Putamen (tissue), 1 donor: ENCODE results near the gene DEGS2.
"Not testable (repeated sequence)": the region's sequence is repeated elsewhere in the genome, so short reads cannot be mapped to it uniquely, and the experiment has no call there.

Experiments
- DNase-seq: peaks from one replicate; pipeline ENCODE4 v3.0.0-alpha.2; 2016; ENCODE audit warnings: low spot score

The DEGS2 gene

GRCh38 chr14:100178691-100179090, 19.2 kb upstream of the DEGS2 start:
- DNase-seq = no peak

- no peak for DNase-seq
Observed at GRCh38 chr14:100176811-100177327, 17.4 kb upstream of the DEGS2 start.

- no peak for DNase-seq
Observed at GRCh38 chr14:100173353-100173752, 13.9 kb upstream of the DEGS2 start.

GRCh38 chr14:100172811-100173210, 13.4 kb upstream of the DEGS2 start:
- DNase-seq = no peak

DNA sequence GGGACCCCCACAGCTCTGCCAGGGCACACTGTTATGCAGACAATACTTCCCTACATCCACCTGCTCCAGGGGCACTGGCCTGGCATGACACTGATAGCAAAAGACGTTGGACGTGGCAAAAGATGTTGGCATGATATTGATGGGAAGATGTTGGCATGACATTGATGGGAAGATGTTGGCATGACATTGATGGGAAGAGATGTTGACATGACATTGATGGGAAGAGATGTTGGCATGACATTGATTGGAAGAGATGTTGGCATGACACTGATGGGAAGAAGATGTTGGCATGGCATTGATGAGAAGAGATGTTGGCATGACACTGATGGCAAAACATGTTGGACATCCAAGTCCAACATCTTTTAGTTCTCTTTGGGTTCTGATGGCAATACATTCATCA, 11.4 kb upstream of the DEGS2 start:
- no peak for DNase-seq

- no peak for DNase-seq
Observed at GRCh38 chr14:100168506-100168905, 9.1 kb upstream of the DEGS2 start.

DNA sequence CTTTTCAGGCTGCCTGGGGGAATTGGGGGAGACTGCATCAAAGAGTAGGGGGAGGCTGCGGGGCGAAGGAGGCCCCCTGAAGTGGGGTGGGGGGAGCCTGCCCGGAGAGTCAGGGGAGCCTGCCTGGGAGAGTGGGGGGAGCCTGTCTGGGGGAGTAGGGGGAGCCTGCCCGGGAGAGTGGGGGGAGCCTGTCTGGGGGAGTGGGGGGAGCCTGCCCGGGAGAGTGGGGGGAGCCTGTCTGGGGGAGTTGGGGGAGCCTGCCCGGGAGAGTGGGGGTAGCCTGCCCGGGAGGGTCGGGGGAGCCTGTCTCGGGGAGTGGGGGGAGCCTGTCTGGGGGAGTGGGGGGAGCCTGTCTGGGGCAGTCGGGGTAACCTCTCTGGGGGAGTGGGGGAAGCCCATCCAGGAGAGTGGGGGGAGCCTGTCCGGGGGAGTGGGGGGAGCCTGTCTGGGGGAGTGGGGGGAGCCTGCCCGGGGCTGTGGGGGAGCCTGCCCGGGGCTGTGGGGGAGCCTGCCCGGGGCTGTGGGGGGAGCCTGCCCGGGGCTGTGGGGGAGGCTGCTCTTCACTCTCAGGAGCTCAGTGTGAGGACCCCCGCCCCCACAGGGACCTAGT, 6.5 kb upstream of the DEGS2 start:
- DNase-seq = no peak

- DNase-seq = no peak
Observed at GRCh38 chr14:100165376-100165775, 5.9 kb upstream of the DEGS2 start.

DNA sequence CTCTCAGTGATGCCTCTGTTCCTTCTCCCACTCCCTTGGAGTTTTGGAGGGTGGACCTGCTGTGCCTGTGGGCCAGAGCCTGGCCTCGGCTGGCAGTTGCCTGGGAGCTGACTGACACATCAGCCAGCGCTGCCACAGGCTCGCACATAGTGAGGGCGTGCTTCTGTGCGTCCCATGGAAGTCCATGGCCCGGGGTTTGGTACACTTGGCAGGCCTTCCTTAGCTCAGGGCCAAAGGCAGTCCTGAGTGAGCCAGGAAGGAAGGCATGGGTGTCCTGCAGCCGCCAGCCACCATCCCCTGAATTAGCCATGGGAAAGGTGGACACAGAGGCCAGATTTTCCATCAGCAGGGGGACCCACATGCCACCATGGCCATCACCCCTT, 1.1 kb upstream of the DEGS2 start:
- no peak for DNase-seq

DNA sequence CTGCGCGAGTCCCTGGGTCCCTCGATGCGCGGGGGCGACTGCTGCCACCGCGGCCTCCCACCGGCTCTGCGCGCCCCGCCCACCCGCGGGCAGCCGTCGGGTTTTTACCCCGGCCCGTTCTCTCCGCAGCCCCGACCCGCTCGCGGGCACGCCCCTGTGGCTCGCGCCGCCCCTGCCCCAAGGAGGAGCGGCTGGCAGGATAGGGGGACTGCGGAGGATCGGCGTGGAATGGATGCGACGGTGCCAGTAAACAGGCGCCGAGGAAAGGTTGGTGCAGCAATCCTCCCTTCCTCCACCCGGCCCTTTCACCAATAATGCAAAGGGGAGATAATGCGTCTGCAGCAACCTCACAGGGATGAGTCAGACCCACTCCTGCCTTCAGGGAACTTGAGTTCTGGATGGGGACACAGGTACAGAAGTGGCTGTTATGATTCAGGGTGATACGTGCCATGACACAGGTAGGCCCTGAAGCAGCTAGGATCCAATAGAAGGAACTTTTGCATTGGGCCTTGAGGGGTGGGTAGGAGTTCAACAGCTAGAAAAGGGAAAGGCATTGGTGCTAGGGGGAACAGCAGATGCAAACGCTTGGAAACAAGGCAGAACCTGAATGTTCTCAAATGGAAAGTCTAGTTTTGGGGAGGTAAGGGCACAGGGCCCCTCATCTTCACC, 554 bp upstream of the DEGS2 start:
- no peak for DNase-seq

GRCh38 chr14:100158566-100159093, 815 bp downstream of the DEGS2 start:
- no peak for DNase-seq

GRCh38 chr14:100157548-100158232, 1.8 kb downstream of the DEGS2 start:
- not testable (repeated sequence) for DNase-seq

- no peak for DNase-seq
Observed at GRCh38 chr14:100156776-100157175, 2.7 kb downstream of the DEGS2 start.

DNA sequence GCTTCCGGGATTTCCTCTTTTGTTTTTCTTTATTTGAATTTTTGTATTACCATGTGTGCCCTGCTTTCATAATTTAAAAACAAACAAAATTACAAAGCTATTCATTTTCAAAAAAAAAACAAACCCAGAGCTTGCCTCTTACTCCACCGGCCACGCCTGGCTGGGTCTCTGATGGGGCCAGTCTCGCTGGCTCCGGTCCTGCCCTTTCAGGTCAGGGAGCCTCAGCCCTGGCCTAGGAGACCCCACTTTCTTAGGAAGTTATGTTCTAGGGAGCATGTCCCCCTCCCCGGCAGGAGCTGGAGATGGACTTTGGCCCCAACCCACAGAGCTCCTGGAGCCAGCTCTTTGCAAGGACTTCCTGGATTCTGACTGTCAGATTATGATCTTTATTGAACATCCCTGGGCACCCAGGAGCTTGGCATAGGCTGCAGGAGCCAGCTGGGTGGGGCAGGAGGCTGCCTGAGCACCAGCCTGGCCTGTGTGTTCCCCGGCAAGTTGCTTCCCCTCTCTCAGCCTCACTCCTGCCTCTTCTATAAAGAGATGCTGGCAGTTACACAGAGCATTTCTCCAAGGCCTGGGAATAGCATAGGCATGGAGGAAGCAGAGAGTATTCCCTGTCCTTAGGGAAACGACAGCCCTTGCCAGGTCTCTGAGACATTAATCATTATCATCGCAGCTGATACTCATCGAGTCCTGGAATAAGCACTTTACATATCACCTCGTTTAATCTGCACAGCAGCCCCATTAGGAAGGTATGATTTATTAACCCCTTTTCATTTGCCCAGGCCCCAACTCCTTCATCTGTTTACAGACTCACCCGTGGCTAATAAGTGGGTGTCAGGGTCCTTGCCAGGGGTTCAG, 3.5 kb downstream of the DEGS2 start:
- DNase-seq = no peak

DNA sequence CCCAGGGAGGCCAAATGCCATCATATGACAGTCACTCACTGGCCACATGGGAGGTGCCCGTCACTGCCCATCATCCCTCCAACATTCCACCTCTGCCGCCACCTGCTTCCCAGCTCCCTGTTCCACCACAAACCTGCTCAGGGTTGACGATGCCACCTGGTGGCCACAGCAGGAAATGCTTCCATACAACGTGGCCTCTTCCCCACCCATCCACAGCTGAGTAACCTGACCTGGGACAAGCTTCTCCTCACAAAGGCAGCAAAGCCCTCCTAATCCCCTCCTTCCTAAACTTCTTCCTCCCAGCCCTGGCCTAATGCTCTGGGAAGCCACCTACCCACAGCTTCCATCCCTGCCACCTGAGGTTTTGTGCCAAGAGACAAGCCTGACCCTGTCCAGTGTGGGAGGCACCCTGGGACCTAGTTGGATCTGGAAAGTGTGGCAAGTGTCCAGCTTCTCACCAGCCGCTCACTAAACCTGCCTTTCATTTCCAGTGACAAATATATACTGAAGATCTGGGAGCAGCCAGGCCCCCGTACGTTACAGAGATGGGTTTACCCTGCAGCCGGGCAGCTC, 4.3 kb downstream of the DEGS2 start:
- no peak for DNase-seq

DNA sequence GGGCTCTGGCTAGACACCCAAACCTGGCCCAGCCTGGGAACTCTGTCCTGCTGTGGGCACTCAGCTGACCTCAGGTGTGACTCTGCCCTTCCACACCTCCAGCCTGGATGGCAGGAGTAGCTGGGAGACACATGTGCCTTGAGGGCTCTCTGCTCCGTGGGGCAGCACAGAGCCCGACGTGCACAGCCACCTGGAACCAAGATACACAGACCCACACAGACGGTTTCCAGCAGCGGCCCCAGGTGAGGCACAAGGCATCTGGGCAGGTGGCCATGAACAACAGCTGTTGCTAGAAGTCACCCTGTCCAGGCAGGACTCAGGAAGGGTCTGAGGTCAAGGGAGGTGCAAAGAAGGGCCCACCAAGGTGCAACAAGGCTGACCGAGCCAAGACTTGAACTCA, 5.9 kb downstream of the DEGS2 start:
- DNase-seq = no peak

GRCh38 chr14:100152091-100152490, 7.4 kb downstream of the DEGS2 start:
- no peak for DNase-seq

GRCh38 chr14:100150932-100151587, 8.4 kb downstream of the DEGS2 start:
- DNase-seq = no peak

DNA sequence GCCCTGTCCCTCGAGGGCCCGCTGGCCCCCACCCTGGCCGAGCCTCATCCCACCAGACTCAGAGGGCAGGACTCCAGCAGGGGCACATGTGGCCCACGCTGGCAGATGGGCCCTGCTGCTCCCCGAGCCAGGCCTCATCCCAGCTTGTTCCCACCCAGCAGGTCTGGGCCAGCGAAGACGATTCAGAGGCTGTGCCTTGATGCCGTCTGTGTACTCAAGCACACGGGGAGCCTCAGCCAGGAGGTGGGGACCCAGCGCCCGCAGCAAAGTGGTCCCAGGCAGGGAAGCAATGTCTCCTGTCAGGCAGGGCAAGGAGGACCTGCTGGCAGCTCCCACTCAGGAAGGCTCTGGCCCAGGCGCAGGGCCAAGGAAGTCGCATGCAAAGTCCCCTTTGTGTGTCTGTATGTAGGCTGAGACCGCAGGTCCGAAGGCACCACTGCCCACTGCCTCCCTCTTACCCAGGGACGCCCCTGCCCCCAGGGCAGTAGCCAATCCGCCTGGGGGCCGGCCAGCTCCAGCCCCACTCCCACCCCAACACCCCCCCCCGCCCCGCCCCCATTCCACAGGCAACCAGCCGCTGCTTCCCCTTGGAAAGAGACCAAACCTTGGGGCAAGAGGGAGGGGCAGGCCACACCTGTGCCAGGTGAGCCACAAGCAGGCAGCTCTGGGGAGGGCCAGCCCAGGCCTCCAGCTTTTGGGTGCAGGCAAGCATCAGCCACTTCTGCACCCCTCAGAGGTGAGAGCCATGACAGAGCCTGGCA, 9.4 kb downstream of the DEGS2 start:
- no peak for DNase-seq
